Subcutaneous adipose tissue (tissue), 4 donors: ENCODE measurements around the gene HAL. TPM values are rescaled to one million over a fixed set of nuclear protein-coding genes. Genes with fewer than 3 reads are reported as not detected.

Experiments
- CTCF ChIP-seq: fragments of 450-650 bp; IDR thresholded peaks from one replicate; pipeline ENCODE4 v1.5.1; 2016; ENCODE audit warnings: low read depth, mild to moderate bottlenecking, control low read depth, antibody characterized with exemption, moderate library complexity
- total RNA-seq, 4 donors: library from RNA; depleted of rRNA; stranded (reverse); fragments of >200 nt; gene quantifications; one replicate each; pipeline ENCODE4 v1.1.0, GENCODE V29; 2016

HAL gene
- total RNA-seq, 4 donors from 2014 or later: 0.65 to 5.5 (median 1.4) TPM

GRCh38 chr12:96028538-96028937, 32.4 kb upstream of the HAL start:
- TF ChIP-seq CTCF: no peak

- TF ChIP-seq CTCF: no peak
These were observed 30.2 kb upstream of the HAL start for GRCh38 chr12:96026331-96026730.

DNA sequence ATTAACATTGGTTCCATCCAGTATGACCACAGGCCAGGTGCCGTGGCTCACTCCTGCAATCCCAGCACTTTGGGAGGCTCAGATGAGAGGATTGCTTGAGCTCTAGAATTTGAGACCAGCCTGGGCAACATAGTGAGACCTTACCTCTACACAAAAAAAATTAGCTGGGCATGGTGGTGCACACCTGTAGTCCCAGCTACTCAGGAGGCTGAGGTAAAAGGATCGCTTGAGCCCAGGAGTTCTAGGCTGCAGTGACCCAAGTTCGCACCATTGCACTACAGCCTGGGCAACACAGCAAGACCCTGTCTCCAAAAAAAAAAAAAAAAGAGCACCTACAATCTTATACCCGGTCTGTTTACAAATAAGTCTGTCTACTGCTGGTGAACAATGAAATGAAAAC, 29.4 kb upstream of the HAL start:
- no peak for TF ChIP-seq CTCF

DNA sequence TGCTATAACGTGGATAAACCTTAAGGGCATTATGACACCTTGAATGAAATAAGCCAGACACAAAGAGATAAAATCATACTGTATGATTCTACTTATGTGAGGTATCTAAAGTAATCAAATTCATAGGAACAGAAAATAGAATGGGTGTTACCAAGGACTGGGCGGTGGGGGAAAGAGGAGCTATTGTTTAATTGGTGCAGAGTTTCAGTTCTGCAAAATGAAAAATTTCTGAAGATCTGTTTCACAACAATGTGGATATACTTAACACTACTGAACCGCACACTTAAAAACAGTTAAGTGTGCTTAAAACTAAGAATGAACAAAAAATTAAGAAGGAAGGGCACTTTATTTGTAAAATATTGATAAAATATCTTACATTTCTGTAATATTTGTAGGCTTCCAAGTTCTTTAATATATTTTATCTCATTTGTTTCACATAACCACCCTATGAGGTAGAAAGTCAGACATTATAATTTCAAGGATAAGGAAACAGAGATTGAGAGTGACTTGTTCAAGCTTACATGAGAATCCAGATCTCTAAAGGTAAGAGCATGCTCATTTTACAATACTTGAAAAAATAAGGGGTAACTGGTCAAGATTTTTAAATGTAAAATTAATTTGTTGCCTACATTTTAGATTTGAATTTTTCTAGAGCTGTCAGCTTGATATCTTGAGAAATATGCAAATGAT, 24.3 kb upstream of the HAL start:
- TF ChIP-seq CTCF: no peak

DNA sequence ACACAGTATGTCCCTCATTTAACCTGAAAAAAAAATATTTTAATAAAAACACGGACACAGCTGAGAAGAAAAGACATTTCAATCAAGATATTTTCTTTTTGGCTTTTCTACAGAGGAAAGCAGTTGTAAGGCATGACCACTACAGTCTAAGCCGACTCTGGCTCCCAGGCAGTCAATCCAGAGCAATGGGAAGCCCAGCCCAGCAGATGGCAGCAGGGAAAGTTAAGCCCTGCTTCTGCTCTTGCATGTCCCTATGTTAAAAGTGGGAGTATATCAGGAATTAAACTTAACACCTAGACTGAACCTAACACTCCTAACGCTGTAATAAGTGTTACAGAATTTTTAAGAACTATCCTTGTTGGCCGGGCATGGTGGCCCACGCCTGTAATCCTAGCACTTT, 19.5 kb upstream of the HAL start:
- no peak for TF ChIP-seq CTCF

GRCh38 chr12:96014943-96015599, 18.9 kb upstream of the HAL start:
- no peak for TF ChIP-seq CTCF

GRCh38 chr12:96007729-96008128, 11.6 kb upstream of the HAL start:
- TF ChIP-seq CTCF: no peak
